Neural cell (in vitro differentiated cells): Measurements from ENCODE around the gene NCBP3. TPM values are rescaled to one million over a fixed set of nuclear protein-coding genes. Genes with fewer than 3 reads are reported as not detected.

Experiments
- H2AFZ ChIP-seq: fragments of 200-600, 300-800 bp; sonication (generic), shearing (Covaris generic); 2 replicates; pipeline ENCODE4 v1.6.0; 2014; ENCODE audit warnings: low read depth, mild to moderate bottlenecking, antibody characterized with exemption, low read length, moderate library complexity
- H3F3A ChIP-seq: fragments of 200-600 bp; shearing (Covaris generic); 2 replicates; pipeline ENCODE4 v1.6.1; 2016; ENCODE audit warnings: mild to moderate bottlenecking, moderate library complexity, mixed read lengths, antibody characterized with exemption, low read length; ENCODE audit not compliant: insufficient read depth, poor library complexity, severe bottlenecking
- H3K27ac ChIP-seq: fragments of 200-600, 300-800 bp; sonication (generic), shearing (Covaris generic); 2 replicates; pipeline ENCODE4 v1.5.1; 2014; ENCODE audit warnings: mild to moderate bottlenecking, low read length, moderate library complexity
- H3K27me3 ChIP-seq: fragments of 300-800, 200-600 bp; sonication (generic), shearing (Covaris generic); 2 replicates; pipeline ENCODE4 v1.6.0; 2014; ENCODE audit warnings: mild to moderate bottlenecking, low read depth, low read length, moderate library complexity; ENCODE audit not compliant: insufficient read depth
- H3K36me3 ChIP-seq: fragments of 300-800, 200-600 bp; sonication (generic), shearing (Covaris generic); 2 replicates; pipeline ENCODE4 v1.5.1; 2014; ENCODE audit warnings: mild to moderate bottlenecking, antibody characterized with exemption, low read length, moderate library complexity; ENCODE audit not compliant: insufficient read depth
- H3K4me2 ChIP-seq: fragments of 300-800, 200-600 bp; sonication (generic), shearing (Covaris generic); 2 replicates; pipeline ENCODE4 v1.6.0; 2014; ENCODE audit warnings: mild to moderate bottlenecking, low read length
- H3K4me3 ChIP-seq: fragments of 300-800, 200-600 bp; sonication (generic), shearing (Covaris generic); 2 replicates; pipeline ENCODE4 v1.5.1; 2014; ENCODE audit warnings: mild to moderate bottlenecking, low read length, moderate library complexity
- H3K79me2 ChIP-seq: fragments of 200-600 bp; shearing (Covaris generic); replicated peaks from 2 replicates; pipeline ENCODE4 v1.6.0; 2014; ENCODE audit warnings: mild to moderate bottlenecking, low read length, moderate library complexity; ENCODE audit not compliant: insufficient read depth
- H3K9ac ChIP-seq: fragments of 300-800, 200-600 bp; sonication (generic), shearing (Covaris generic); 2 replicates; pipeline ENCODE4 v1.6.1; 2016; ENCODE audit warnings: mild to moderate bottlenecking, low read length, mixed read lengths
- H3K9me2 ChIP-seq: fragments of 200-600 bp; shearing (Covaris generic); 2 replicates; pipeline ENCODE4 v1.6.1; 2016; ENCODE audit warnings: mild to moderate bottlenecking, low read length, mixed read lengths; ENCODE audit not compliant: insufficient read depth
- H3K9me3 ChIP-seq: fragments of 200-600, 300-800 bp; sonication (generic), shearing (Covaris generic); 2 replicates; pipeline ENCODE4 v1.6.1; 2016; ENCODE audit warnings: mild to moderate bottlenecking, mixed run types, low read length, moderate library complexity, mixed read lengths
- H4K20me1 ChIP-seq: fragments of 200-600 bp; shearing (Covaris generic); 2 replicates; pipeline ENCODE4 v1.6.1; 2016; ENCODE audit warnings: mild to moderate bottlenecking, mixed run types; ENCODE audit not compliant: insufficient read depth
- EP300 ChIP-seq: fragments of 450-650 bp; conservative IDR thresholded peaks from 2 replicates; pipeline ENCODE4 v1.6.1; 2014; ENCODE audit warnings: antibody characterized with exemption, mild to moderate bottlenecking, moderate library complexity; ENCODE audit not compliant: poor library complexity, severe bottlenecking
- EZH2 ChIP-seq: fragments of 200-600, 300-800 bp; shearing (Covaris generic), sonication (generic); IDR thresholded peaks from 2 replicates; pipeline ENCODE4 v1.6.1; 2014; ENCODE audit warnings: antibody characterized with exemption, low read length, borderline replicate concordance, mild to moderate bottlenecking; ENCODE audit not compliant: insufficient read depth, poor library complexity, severe bottlenecking
- MXI1 ChIP-seq: fragments of 450-650 bp; conservative IDR thresholded peaks from 2 replicates; pipeline ENCODE4 v1.6.1; 2014; ENCODE audit warnings: antibody characterized with exemption, mild to moderate bottlenecking; ENCODE audit not compliant: poor library complexity, severe bottlenecking
- POLR2AphosphoS5 ChIP-seq: IDR thresholded peaks from 2 replicates; pipeline ENCODE4 v1.6.1; 2012
- RAD21 ChIP-seq: fragments of 450-650 bp; conservative IDR thresholded peaks from 2 replicates; pipeline ENCODE4 v1.6.1; 2014; ENCODE audit warnings: antibody characterized with exemption, mild to moderate bottlenecking, moderate library complexity
- SMC3 ChIP-seq: fragments of 450-650 bp; conservative IDR thresholded peaks from 2 replicates; pipeline ENCODE4 v1.6.1; 2014; ENCODE audit warnings: antibody characterized with exemption, mild to moderate bottlenecking, moderate library complexity; ENCODE audit not compliant: poor library complexity
- TAF1 ChIP-seq: IDR thresholded peaks from 2 replicates; pipeline ENCODE4 v1.6.1; 2012; ENCODE audit warnings: low read depth
- polyA plus RNA-seq: library from polyadenylated mRNA; depleted of rRNA; stranded (reverse); fragments of >200 nt; gene quantifications from 2 replicates; pipeline ENCODE4 v1.2.3, GENCODE V29; 2014
- TF ChIP-seq, protein P1 (sequence below): IDR thresholded peaks from 2 replicates; pipeline ENCODE4 v1.6.1; 2012; ENCODE audit warnings: borderline replicate concordance
- TF ChIP-seq, protein P2 (sequence below): fragments of 450-650 bp; IDR thresholded peaks from 2 replicates; pipeline ENCODE4 v1.5.1; 2014; ENCODE audit warnings: antibody characterized with exemption, mild to moderate bottlenecking, moderate library complexity; ENCODE audit not compliant: poor library complexity, severe bottlenecking

Gene NCBP3
- polyA plus RNA-seq, 1 donor from 2014 or later = 132 TPM

DNA sequence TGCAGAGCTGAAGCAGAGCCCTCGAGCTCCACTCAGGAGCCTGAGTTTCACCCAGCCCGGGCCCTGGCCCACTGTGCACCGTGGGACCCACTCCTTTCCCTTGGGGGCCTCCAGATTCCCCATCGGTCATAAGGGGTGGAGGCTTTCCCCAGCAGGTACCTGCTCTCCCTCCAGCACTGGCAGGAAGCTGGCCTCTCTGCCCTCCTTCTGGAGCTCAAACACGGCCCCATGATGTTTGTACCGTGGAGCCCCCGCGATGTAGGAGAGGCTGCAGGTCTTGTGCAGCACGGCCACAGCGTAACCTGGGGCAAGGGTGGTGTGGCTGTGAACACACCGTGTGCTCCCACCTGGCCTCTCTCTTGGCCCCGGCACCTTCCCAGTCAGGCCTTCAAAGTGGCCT, 92.4 kb downstream of the NCBP3 start:
- H3K36me3 ChIP-seq = no peaks in the 10 kb centered on the region
- TF ChIP-seq MXI1 (no peak), TAF1 (no peak), EP300 (no peak), EZH2 (no peak), POLR2AphosphoS5 (no peak), RAD21 (no peak), SMC3 (no peak)
- TF ChIP-seq, protein P1, sequence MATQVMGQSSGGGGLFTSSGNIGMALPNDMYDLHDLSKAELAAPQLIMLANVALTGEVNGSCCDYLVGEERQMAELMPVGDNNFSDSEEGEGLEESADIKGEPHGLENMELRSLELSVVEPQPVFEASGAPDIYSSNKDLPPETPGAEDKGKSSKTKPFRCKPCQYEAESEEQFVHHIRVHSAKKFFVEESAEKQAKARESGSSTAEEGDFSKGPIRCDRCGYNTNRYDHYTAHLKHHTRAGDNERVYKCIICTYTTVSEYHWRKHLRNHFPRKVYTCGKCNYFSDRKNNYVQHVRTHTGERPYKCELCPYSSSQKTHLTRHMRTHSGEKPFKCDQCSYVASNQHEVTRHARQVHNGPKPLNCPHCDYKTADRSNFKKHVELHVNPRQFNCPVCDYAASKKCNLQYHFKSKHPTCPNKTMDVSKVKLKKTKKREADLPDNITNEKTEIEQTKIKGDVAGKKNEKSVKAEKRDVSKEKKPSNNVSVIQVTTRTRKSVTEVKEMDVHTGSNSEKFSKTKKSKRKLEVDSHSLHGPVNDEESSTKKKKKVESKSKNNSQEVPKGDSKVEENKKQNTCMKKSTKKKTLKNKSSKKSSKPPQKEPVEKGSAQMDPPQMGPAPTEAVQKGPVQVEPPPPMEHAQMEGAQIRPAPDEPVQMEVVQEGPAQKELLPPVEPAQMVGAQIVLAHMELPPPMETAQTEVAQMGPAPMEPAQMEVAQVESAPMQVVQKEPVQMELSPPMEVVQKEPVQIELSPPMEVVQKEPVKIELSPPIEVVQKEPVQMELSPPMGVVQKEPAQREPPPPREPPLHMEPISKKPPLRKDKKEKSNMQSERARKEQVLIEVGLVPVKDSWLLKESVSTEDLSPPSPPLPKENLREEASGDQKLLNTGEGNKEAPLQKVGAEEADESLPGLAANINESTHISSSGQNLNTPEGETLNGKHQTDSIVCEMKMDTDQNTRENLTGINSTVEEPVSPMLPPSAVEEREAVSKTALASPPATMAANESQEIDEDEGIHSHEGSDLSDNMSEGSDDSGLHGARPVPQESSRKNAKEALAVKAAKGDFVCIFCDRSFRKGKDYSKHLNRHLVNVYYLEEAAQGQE = no peak
- TF ChIP-seq, protein P2, sequence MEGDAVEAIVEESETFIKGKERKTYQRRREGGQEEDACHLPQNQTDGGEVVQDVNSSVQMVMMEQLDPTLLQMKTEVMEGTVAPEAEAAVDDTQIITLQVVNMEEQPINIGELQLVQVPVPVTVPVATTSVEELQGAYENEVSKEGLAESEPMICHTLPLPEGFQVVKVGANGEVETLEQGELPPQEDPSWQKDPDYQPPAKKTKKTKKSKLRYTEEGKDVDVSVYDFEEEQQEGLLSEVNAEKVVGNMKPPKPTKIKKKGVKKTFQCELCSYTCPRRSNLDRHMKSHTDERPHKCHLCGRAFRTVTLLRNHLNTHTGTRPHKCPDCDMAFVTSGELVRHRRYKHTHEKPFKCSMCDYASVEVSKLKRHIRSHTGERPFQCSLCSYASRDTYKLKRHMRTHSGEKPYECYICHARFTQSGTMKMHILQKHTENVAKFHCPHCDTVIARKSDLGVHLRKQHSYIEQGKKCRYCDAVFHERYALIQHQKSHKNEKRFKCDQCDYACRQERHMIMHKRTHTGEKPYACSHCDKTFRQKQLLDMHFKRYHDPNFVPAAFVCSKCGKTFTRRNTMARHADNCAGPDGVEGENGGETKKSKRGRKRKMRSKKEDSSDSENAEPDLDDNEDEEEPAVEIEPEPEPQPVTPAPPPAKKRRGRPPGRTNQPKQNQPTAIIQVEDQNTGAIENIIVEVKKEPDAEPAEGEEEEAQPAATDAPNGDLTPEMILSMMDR = no peak

More for the DNA sequence above, 92.4 kb downstream of the NCBP3 start:
- H3K79me2 ChIP-seq = no peaks in the 10 kb centered on the region
- H3K9me2 ChIP-seq = no peaks in the 10 kb centered on the region
- no peaks in the 10 kb centered on the region for H4K20me1 ChIP-seq
- no peaks in the 10 kb centered on the region for H3K9me3 ChIP-seq
- no peak overlapping the region for H3K9ac ChIP-seq
- H3K4me3 ChIP-seq = no peak overlapping the region
- no peak overlapping the region for H3K4me2 ChIP-seq
- no peaks in the 10 kb centered on the region for H3K27me3 ChIP-seq
- no peak overlapping the region for H2AFZ ChIP-seq
- H3F3A ChIP-seq = no peaks in the 10 kb centered on the region
- no peak overlapping the region for H3K27ac ChIP-seq

Other genes with a start within 250 kb of the NCBP3 start
- gene TRPV1, start 236.8 kb downstream of the NCBP3 start, polyA plus RNA-seq = 11.8 and 13.0 TPM in 2 replicates
- 14.3 and 15.6 TPM in 2 replicates for gene SHPK, start 210.0 kb downstream of the NCBP3 start, polyA plus RNA-seq
- 8.8 and 14.2 TPM in 2 replicates for gene CTNS, start 209.5 kb downstream of the NCBP3 start, polyA plus RNA-seq
- 79.2 and 82.8 TPM in 2 replicates for gene TAX1BP3, start 177.7 kb downstream of the NCBP3 start, polyA plus RNA-seq
- gene EMC6, start 177.4 kb downstream of the NCBP3 start, polyA plus RNA-seq = 61.7 and 87.8 TPM in 2 replicates
- 7.0 and 9.0 TPM in 2 replicates for gene P2RX5, start 150.1 kb downstream of the NCBP3 start, polyA plus RNA-seq
- gene HASPIN, start 122.3 kb downstream of the NCBP3 start, polyA plus RNA-seq = 0.22 and 0.32 TPM in 2 replicates
- gene ITGAE, start 45.1 kb downstream of the NCBP3 start, polyA plus RNA-seq = 143 and 169 TPM in 2 replicates
- gene CAMKK1, start 46.8 kb upstream of the NCBP3 start, polyA plus RNA-seq = 8.9 and 9.7 TPM in 2 replicates
- gene P2RX1, start 70.2 kb upstream of the NCBP3 start, polyA plus RNA-seq = not detected in 2 replicates
- not detected in 2 replicates for gene ATP2A3, start 118.2 kb upstream of the NCBP3 start, polyA plus RNA-seq